CD4-positive, CD25-positive, alpha-beta regulatory T cell (primary cell): ENCODE results near the gene TADA2A. TPM values are rescaled to one million over a fixed set of nuclear protein-coding genes. Genes with fewer than 3 reads are reported as not detected.

Experiments used
- ATAC-seq, 2 donors: fragments of 150-1000 bp; cut with Tn5 transposase; one replicate each; pipeline ENCODE4 v1.10.0; 2021; ENCODE audit warnings: low read depth in 2 of 2, moderate number of reproducible peaks in 2 of 2, moderate library complexity in 1 of 2
- DNase-seq, 3 donors: peaks; one replicate each; pipeline versions ENCODE4 v3.0.0 to v3.0.0-alpha.2; 2012 to 2022; ENCODE audit warnings: mixed read lengths in 1 of 3
- H3K27ac ChIP-seq: one replicate; pipeline ENCODE4 v1.7.0; 2013; ENCODE audit warnings: mild to moderate bottlenecking, low read length; ENCODE audit not compliant: insufficient read depth, poor library complexity, severe bottlenecking
- H3K27me3 ChIP-seq: one replicate; pipeline ENCODE4 v1.7.0; 2013; ENCODE audit warnings: low read length; ENCODE audit not compliant: control insufficient read depth, insufficient read depth
- H3K36me3 ChIP-seq: one replicate; pipeline ENCODE4 v1.7.0; 2013; ENCODE audit warnings: mild to moderate bottlenecking, low read length, moderate library complexity; ENCODE audit not compliant: control insufficient read depth, insufficient read depth
- H3K4me1 ChIP-seq: 2 replicates; pipeline ENCODE4 v1.7.0; 2013; ENCODE audit warnings: mild to moderate bottlenecking, low read length; ENCODE audit not compliant: insufficient read depth, control insufficient read depth, poor library complexity, severe bottlenecking
- H3K4me3 ChIP-seq: one replicate; pipeline ENCODE4 v1.7.0; 2013; ENCODE audit warnings: low read depth, mild to moderate bottlenecking, low read length, moderate library complexity
- H3K9me3 ChIP-seq, 2 experiments: 1 replicate in 1 of 2; 2 replicates in 1 of 2; pipeline ENCODE4 v1.7.0; 2013; ENCODE audit warnings: low read length in 2 of 2, mild to moderate bottlenecking in 1 of 2, moderate library complexity in 1 of 2; ENCODE audit not compliant: control insufficient read depth in 2 of 2
- H3K27ac Mint-ChIP-seq, 3 donors: one replicate each; pipeline ENCODE4 v1.8.0; 2020 to 2022; ENCODE audit warnings: mild to moderate bottlenecking in 3 of 3, mixed read lengths in 3 of 3, moderate library complexity in 2 of 3
- H3K27me3 Mint-ChIP-seq: one replicate; pipeline ENCODE4 v1.8.0; 2022; ENCODE audit warnings: mild to moderate bottlenecking, mixed read lengths
- H3K36me3 Mint-ChIP-seq: one replicate; pipeline ENCODE4 v1.8.0; 2020; ENCODE audit warnings: mixed read lengths
- H3K4me1 Mint-ChIP-seq, 4 donors: one replicate each; pipeline ENCODE4 v1.8.0; 2020 to 2022; ENCODE audit warnings: mixed read lengths in 4 of 4, mild to moderate bottlenecking in 1 of 4
- H3K4me3 Mint-ChIP-seq, 4 donors: one replicate each; pipeline ENCODE4 v1.8.0; 2020 to 2022; ENCODE audit warnings: mild to moderate bottlenecking in 4 of 4, mixed read lengths in 4 of 4, moderate library complexity in 3 of 4
- H3K9me3 Mint-ChIP-seq, 7 donors: one replicate each; pipeline ENCODE4 v1.8.0; 2020 to 2022; ENCODE audit warnings: mixed read lengths in 7 of 7, mild to moderate bottlenecking in 3 of 7, moderate library complexity in 2 of 7
- polyA plus RNA-seq, 4 donors: library from polyadenylated mRNA; unstranded; fragments of 300-500 nt; fragmentation: Illumina TruSeq; gene quantifications; one replicate each; pipeline ENCODE4 v1.2.3, GENCODE V29; 2021
- total RNA-seq: library from RNA; stranded (reverse); gene quantifications from one replicate; pipeline ENCODE4 v1.2.3, GENCODE V29; 2022

The TADA2A gene, protein sequence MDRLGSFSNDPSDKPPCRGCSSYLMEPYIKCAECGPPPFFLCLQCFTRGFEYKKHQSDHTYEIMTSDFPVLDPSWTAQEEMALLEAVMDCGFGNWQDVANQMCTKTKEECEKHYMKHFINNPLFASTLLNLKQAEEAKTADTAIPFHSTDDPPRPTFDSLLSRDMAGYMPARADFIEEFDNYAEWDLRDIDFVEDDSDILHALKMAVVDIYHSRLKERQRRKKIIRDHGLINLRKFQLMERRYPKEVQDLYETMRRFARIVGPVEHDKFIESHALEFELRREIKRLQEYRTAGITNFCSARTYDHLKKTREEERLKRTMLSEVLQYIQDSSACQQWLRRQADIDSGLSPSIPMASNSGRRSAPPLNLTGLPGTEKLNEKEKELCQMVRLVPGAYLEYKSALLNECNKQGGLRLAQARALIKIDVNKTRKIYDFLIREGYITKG
- total RNA-seq (20.2 TPM), polyA plus RNA-seq (10 to 100 TPM in 1 of 4 donors, 1 to 10 TPM in 3; 6.3 to 11.1 (median 6.5) TPM)

GRCh38 chr17:37406635-37407461, at the start of gene TADA2A, which contains the start of gene ACACA:
Gene TADA2A (plus strand): TSS chr17:37406886. CDS start chr17:37411366, 4,480 bp downstream.
Gene ACACA (minus strand): TSS chr17:37406836. CDS start chr17:37406299, 537 bp downstream.
- peak within 1 kb of the TSS; percentile 92 for H3K4me3 ChIP-seq
- Mint-ChIP-seq H3K4me1 (peaks cover 13 to 67% (median 50%) of the 10 kb centered on the region in 4 donors), H3K4me3 (peak within 1 kb of the TSS; percentile 96 to 99 (median 97)), H3K36me3 (no peaks in the 10 kb centered on the region), H3K27ac (peak within 1 kb of the TSS; percentile 86 to 95 (median 94)), H3K27me3 (no peaks in the 10 kb centered on the region), H3K9me3 (no peaks in the 10 kb centered on the region)
- no peaks in the 10 kb centered on the region for H3K9me3 ChIP-seq
- H3K27ac ChIP-seq = peak within 1 kb of the TSS; percentile 69
- H3K27me3 ChIP-seq = no peaks in the 10 kb centered on the region
- DNase-seq = peak; percentile 67 to 86 (median 74)
- H3K36me3 ChIP-seq = peaks cover 4% of the 10 kb centered on the region
- H3K4me1 ChIP-seq = peaks cover 16% of the 10 kb centered on the region
- peak; percentile 92 to 93 for ATAC-seq

DNA sequence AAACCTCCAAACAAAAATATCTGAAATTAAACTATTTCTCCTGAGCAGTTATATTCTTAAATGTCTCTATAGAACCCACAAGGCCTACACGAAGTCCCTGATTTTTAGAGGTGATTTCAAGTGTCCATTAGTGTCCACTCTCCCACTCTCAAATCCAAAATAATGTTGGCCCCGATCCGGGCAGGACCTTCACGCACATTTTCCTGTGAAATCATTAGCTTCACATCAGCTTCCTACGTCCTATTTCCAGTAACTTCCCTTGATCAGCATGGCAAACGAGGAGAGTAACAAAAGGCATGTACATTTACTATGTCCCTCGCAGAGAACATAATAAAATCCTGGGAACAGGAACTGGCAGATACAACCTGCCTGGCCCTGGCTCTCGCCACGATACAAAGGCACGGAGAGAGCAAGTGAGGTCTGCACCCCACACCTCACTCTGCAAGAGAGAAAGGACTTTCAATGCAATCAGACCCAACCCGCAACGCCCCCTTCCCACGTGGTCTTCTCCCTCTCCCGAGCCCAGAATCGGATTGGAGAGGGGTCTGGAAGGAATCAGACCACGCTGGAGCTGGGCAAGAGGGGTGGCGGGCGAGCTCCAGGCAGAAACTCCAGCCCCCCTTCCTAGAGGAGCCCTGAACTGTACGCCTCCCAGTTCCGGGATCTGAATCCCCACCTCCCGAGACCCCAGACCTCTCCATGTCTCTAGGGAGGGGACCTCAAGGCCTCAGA, 48.4 kb upstream of the TADA2A start:
- Mint-ChIP-seq H3K27me3 (no peaks in the 10 kb centered on the region), H3K4me1 (peaks cover 10 to 24% (median 15%) of the 10 kb centered on the region in 4 donors), H3K27ac (peak overlapping the region in 2 of 3 donors; percentile 84 to 87), H3K36me3 (no peaks in the 10 kb centered on the region), H3K4me3 (peak overlapping the region; percentile 89 to 95 (median 90)), H3K9me3 (no peaks in the 10 kb centered on the region)
- ATAC-seq (no peak), DNase-seq (peak in 2 of 3 donors; percentile 12 to 50)
- no peaks in the 10 kb centered on the region for H3K36me3 ChIP-seq
- H3K27me3 ChIP-seq = no peaks in the 10 kb centered on the region
- peak overlapping the region; percentile 19 for H3K27ac ChIP-seq
- H3K4me1 ChIP-seq = peaks cover 21% of the 10 kb centered on the region
- no peaks in the 10 kb centered on the region for H3K9me3 ChIP-seq
- H3K4me3 ChIP-seq = peak overlapping the region; percentile 84

DNA sequence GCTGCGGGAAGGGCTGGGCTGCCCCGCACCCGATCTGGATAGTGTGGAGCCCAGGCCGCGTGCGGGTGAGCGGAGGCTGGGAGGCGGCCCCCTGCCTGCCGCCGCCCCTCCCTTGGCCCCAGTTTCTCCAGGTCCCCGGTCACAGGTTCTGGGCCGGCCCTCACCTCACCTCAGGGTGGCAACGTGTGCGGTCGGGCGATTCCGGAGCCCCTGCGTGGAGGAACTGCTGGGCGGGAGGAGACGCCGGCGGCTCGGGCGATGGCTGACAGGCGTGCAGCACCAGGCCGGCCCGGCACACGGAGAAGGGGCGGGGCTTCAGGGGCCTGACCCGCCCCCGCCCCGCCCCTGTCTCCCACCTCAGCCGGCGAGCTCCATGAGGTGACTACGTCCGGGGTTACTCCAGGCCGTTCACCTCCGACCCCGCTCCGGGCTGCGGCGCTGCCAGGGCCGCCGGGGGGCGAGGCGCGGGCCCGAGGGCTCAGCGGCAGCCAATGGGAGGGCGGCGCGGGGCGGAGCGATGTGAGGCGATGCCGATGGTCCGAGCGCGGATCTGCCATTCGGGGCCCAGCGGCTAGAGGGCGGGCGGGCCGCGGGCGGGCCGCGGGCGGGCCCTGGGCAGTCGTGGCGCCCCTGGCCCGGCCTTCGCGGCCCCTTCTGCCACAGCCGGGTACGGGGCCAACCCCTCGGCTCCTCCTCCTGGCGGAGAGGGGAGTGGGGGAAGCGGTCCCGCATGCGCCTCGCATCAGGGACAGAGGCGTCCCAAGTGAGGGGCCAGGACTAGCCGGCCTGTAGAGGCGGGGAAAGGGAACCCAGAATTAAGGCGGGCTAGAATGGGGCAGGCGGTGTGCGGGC, 47.6 kb upstream of the TADA2A start:
- Histone ChIP-seq H3K27ac (peak overlapping the region; percentile 33), H3K36me3 (no peaks in the 10 kb centered on the region), H3K4me3 (peak overlapping the region; percentile 84), H3K27me3 (no peaks in the 10 kb centered on the region), H3K4me1 (peaks cover 21% of the 10 kb centered on the region), H3K9me3 (no peaks in the 10 kb centered on the region)
- H3K27me3 Mint-ChIP-seq = no peaks in the 10 kb centered on the region
- H3K27ac Mint-ChIP-seq = peak overlapping the region in 2 of 3 donors; percentile 84 to 87
- DNase-seq (peak; percentile 86 to 95 (median 89)), ATAC-seq (peak; percentile 95 to 96)
- H3K36me3 Mint-ChIP-seq = no peaks in the 10 kb centered on the region
- H3K4me3 Mint-ChIP-seq = peak overlapping the region; percentile 89 to 95 (median 90)
- no peaks in the 10 kb centered on the region for H3K9me3 Mint-ChIP-seq
- peaks cover 10 to 24% (median 15%) of the 10 kb centered on the region in 4 donors for H3K4me1 Mint-ChIP-seq

DNA sequence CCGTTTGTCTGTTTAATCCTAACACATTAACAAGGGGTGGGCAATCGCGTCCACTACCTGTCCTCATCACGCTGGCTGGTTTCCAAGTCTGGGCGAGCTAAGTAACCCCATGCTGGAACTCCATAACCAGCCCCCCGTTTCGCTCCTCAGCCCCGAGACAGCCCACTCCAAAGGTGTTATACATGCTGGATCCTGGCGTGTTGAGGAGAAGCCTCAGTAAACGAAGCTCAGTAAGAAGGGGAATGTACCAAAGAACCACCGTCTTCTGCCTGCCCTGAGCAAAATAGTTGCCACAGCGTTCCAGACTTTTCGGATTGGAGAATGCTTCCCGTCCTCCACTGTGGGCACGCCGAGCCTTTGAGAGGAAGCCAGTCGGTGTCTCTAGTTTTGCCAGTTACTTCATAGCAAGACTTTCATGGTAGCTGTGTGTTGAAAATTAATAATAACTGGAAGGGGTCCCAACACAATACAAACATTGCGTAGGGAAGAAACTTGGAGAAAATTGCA, 47.0 kb upstream of the TADA2A start:
- no peak overlapping the region for H3K4me3 ChIP-seq
- no peak for DNase-seq
- no peaks in the 10 kb centered on the region for H3K27me3 Mint-ChIP-seq
- no peaks in the 10 kb centered on the region for H3K36me3 Mint-ChIP-seq
- ATAC-seq = no peak
- peak overlapping the region in 2 of 3 donors; percentile 83 to 84 for H3K27ac Mint-ChIP-seq
- peaks cover 21% of the 10 kb centered on the region for H3K4me1 ChIP-seq
- no peaks in the 10 kb centered on the region for H3K27me3 ChIP-seq
- peak overlapping the region in 3 of 4 donors; percentile 80 to 90 (median 82) for H3K4me3 Mint-ChIP-seq
- H3K9me3 ChIP-seq = no peaks in the 10 kb centered on the region
- H3K4me1 Mint-ChIP-seq = peaks cover 9 to 21% (median 15%) of the 10 kb centered on the region in 4 donors
- peak overlapping the region; percentile 33 for H3K27ac ChIP-seq
- no peaks in the 10 kb centered on the region for H3K9me3 Mint-ChIP-seq
- no peaks in the 10 kb centered on the region for H3K36me3 ChIP-seq

DNA sequence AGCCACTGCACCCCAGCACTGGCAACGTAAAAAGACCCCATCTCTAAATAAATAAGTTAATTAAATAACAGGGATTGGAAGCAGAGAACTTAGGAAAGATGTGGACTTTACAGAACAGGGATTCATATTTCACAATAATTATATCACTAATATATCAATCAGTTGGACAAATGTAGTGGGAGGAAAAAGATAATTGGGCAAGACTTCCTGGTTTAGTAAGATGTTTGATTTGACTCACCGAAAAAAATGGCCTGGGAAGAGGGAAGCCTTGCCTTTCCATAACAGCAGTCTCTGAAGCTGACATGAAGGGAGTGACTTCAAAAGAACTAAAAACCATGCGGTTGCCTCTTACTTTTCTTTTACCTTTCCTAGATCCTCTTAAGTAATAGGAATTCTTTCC, 46.1 kb upstream of the TADA2A start:
- Mint-ChIP-seq H3K36me3 (no peaks in the 10 kb centered on the region), H3K4me1 (peaks cover 9 to 21% (median 15%) of the 10 kb centered on the region in 4 donors), H3K27me3 (no peaks in the 10 kb centered on the region), H3K9me3 (no peaks in the 10 kb centered on the region), H3K27ac (no peak overlapping the region), H3K4me3 (peak overlapping the region in 1 of 4 donors; percentile 3)
- Histone ChIP-seq H3K9me3 (no peaks in the 10 kb centered on the region), H3K4me1 (peaks cover 21% of the 10 kb centered on the region), H3K27me3 (no peaks in the 10 kb centered on the region), H3K36me3 (no peaks in the 10 kb centered on the region), H3K4me3 (no peak overlapping the region), H3K27ac (no peak overlapping the region)
- ATAC-seq (no peak), DNase-seq (no peak)

DNA sequence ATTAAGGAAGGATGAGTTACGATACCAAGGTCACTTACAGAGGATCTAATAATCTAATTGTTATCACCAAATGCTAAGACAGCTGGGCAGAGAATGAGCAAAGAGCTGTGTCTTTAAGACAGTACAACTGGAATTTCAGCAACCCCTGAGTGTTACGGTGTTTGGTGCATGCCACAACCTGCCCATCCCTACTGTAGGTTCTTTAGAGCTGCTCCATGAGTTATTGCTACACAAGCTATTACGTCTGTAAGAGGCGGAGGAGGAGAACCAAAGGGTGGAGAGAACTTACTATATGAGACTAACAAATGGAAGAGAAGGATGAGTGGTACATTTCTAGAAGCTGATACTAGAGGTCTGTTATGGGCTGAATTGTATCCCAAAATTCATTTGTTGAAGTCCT, 45.1 kb upstream of the TADA2A start:
- H3K4me1 ChIP-seq = peaks cover 21% of the 10 kb centered on the region
- peaks cover 9 to 21% (median 14%) of the 10 kb centered on the region in 4 donors for H3K4me1 Mint-ChIP-seq
- H3K27ac Mint-ChIP-seq = no peak overlapping the region
- H3K27me3 ChIP-seq = no peaks in the 10 kb centered on the region
- H3K9me3 ChIP-seq = no peaks in the 10 kb centered on the region
- H3K9me3 Mint-ChIP-seq = no peaks in the 10 kb centered on the region
- ATAC-seq = no peak
- no peaks in the 10 kb centered on the region for H3K36me3 ChIP-seq
- no peaks in the 10 kb centered on the region for H3K27me3 Mint-ChIP-seq
- H3K4me3 Mint-ChIP-seq = peak overlapping the region in 1 of 4 donors; percentile 80
- H3K27ac ChIP-seq = no peak overlapping the region
- H3K36me3 Mint-ChIP-seq = no peaks in the 10 kb centered on the region
- H3K4me3 ChIP-seq = no peak overlapping the region
- DNase-seq = no peak
